NB4 (cell line): Measurements from ENCODE around the gene LRRC70.

ENCODE experiments used
- DNase-seq: peaks from one replicate; pipeline ENCODE4 v3.0.0; 2010; ENCODE audit warnings: low read depth
- H3K4me3 ChIP-seq: one replicate; pipeline ENCODE4 v1.5.1; 2011; ENCODE audit warnings: mild to moderate bottlenecking, low read depth, low read length, moderate library complexity
- CTCF ChIP-seq: IDR thresholded peaks from one replicate; pipeline ENCODE4 v1.5.1; 2012; ENCODE audit warnings: low read depth, low read length
- MYC ChIP-seq: IDR thresholded peaks from 2 replicates; pipeline ENCODE4 v1.6.1; 2011; ENCODE audit warnings: low read depth, low read length
- POLR2A ChIP-seq: IDR thresholded peaks from 2 replicates; pipeline ENCODE4 v1.6.1; 2011; ENCODE audit warnings: mild to moderate bottlenecking; ENCODE audit not compliant: insufficient read length; ENCODE audit errors: extremely low read depth
- TF ChIP-seq, protein P1 (sequence below): IDR thresholded peaks from 2 replicates; pipeline ENCODE4 v1.6.1; 2011; ENCODE audit warnings: low read depth, low read length

Gene LRRC70

GRCh38 chr5:62596691-62597090 is 18.1 kb downstream of the LRRC70 start:
- no peak for TF ChIP-seq POLR2A
- TF ChIP-seq, protein P1, sequence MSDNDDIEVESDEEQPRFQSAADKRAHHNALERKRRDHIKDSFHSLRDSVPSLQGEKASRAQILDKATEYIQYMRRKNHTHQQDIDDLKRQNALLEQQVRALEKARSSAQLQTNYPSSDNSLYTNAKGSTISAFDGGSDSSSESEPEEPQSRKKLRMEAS: no peak
- no peak for TF ChIP-seq MYC
- no peak for TF ChIP-seq CTCF
- DNase-seq: no peak

GRCh38 chr5:62597314-62597713 is 18.7 kb downstream of the LRRC70 start:
- TF ChIP-seq MYC: no peak
- no peak for TF ChIP-seq POLR2A
- no peak for TF ChIP-seq CTCF
- TF ChIP-seq, protein P1: no peak
- no peak for DNase-seq
- no peak overlapping the region for H3K4me3 ChIP-seq

More at GRCh38 chr5:62596691-62597090, 18.1 kb downstream of the LRRC70 start:
- H3K4me3 ChIP-seq: no peak overlapping the region

- H3K4me3 ChIP-seq: no peak overlapping the region
- TF ChIP-seq CTCF (no peak), POLR2A (no peak)
- DNase-seq: no peak
These were observed 22.1 kb downstream of the LRRC70 start for GRCh38 chr5:62600560-62601252.

DNA sequence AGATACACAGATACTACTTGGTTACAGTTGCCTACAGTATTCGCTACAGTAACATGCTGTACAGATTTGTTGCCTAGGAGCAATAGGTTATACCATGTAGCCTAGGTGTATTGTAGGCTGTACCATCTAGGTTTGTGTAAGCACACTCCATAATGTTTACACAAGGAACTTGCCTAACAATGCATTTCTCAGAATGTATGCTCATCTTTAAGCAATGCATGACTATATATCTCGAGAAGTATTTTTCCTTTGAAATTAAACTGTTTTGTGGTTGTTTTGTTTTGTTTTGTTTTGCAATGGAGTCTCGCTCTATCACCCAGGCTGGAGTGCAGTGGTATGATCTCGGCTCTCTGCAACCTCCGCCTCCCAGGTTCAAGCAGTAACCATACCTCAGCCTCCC is 25.3 kb downstream of the LRRC70 start:
- DNase-seq: no peak
- TF ChIP-seq, protein P1: no peak
- TF ChIP-seq CTCF (no peak), POLR2A (no peak), MYC (no peak)
- H3K4me3 ChIP-seq: no peak overlapping the region

DNA sequence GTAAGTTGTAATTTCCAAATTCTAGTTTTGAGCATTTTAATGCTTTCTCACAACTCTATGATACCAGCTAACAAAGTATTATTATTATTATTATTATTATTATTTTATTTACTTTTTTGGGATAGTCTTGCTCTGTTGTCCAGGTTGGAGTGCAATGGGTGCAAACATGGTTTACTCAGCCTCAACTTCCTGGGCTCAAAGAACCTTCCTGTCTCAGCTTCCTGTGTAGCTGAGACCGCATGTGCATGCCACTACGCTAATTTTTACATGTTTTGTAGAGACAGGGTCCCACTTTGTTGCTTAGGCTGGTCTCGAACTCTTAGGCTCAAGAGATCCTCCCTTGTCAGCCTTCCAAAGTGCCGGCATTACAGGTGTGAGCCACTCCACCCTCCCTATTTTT is 27.0 kb downstream of the LRRC70 start:
- TF ChIP-seq POLR2A: no peak
- TF ChIP-seq MYC: no peak
- TF ChIP-seq, protein P1: no peak
- TF ChIP-seq CTCF: no peak
- DNase-seq: no peak

GRCh38 chr5:62606878-62607277 is 28.3 kb downstream of the LRRC70 start:
- TF ChIP-seq POLR2A: no peak
- no peak for TF ChIP-seq CTCF
- TF ChIP-seq, protein P1: no peak
- no peak for TF ChIP-seq MYC
- no peak overlapping the region for H3K4me3 ChIP-seq
- DNase-seq: no peak

More for the DNA sequence above, 27.0 kb downstream of the LRRC70 start:
- no peak overlapping the region for H3K4me3 ChIP-seq
